Measurements from ENCODE around the gene ARID5A.

Gene ARID5A

GRCh38 chr2:96507957-96508520, 28.5 kb upstream of the ARID5A start:
- DNase-seq (ENCODE audit: low spot score): peak; percentile 63

GRCh38 chr2:96508521-96509113, 27.9 kb upstream of the ARID5A start:
- no peak for DNase-seq (ENCODE audit: low spot score)

- DNase-seq (ENCODE audit: low spot score): peak; percentile 92
Measured at GRCh38 chr2:96509114-96509846, 27.3 kb upstream of the ARID5A start.

- DNase-seq (ENCODE audit: low spot score): no peak
Measured at GRCh38 chr2:96509847-96510230, 26.7 kb upstream of the ARID5A start.

GRCh38 chr2:96510931-96511595, 25.5 kb upstream of the ARID5A start:
- peak; percentile 0 for DNase-seq (ENCODE audit: low spot score)

GRCh38 chr2:96511851-96512250, 24.7 kb upstream of the ARID5A start:
- DNase-seq (ENCODE audit: low spot score): no peak

GRCh38 chr2:96512341-96512740, 24.2 kb upstream of the ARID5A start:
- DNase-seq (ENCODE audit: low spot score): no peak

GRCh38 chr2:96514521-96514920, 22.0 kb upstream of the ARID5A start:
- peak; percentile 0 for DNase-seq (ENCODE audit: low spot score)

- DNase-seq (ENCODE audit: low spot score): no peak
Measured at GRCh38 chr2:96517079-96517478, 19.5 kb upstream of the ARID5A start.

GRCh38 chr2:96520231-96520630, 16.3 kb upstream of the ARID5A start:
- DNase-seq (ENCODE audit: low spot score): no peak

GRCh38 chr2:96520697-96521096, 15.9 kb upstream of the ARID5A start:
- DNase-seq (ENCODE audit: low spot score): no peak

- DNase-seq (ENCODE audit: low spot score): no peak
Measured at GRCh38 chr2:96521219-96521618, 15.3 kb upstream of the ARID5A start.

GRCh38 chr2:96522304-96523203, 14.0 kb upstream of the ARID5A start:
- DNase-seq (ENCODE audit: low spot score): no peak

- no peak for DNase-seq (ENCODE audit: low spot score)
Measured at GRCh38 chr2:96523659-96524481, 12.7 kb upstream of the ARID5A start.

GRCh38 chr2:96524482-96525210, 11.9 kb upstream of the ARID5A start:
- DNase-seq (ENCODE audit: low spot score): no peak

GRCh38 chr2:96525211-96525507, 11.4 kb upstream of the ARID5A start:
- no peak for DNase-seq (ENCODE audit: low spot score)

- no peak for DNase-seq (ENCODE audit: low spot score)
Measured at GRCh38 chr2:96526101-96526591, 10.4 kb upstream of the ARID5A start.

GRCh38 chr2:96526615-96527285, 9.8 kb upstream of the ARID5A start:
- no peak for DNase-seq (ENCODE audit: low spot score)

GRCh38 chr2:96527286-96528005, 9.1 kb upstream of the ARID5A start:
- DNase-seq (ENCODE audit: low spot score): no peak

All from Ammon's horn (tissue), 1 donor.